AG04449 (cell line): ENCODE measurements around the gene MDFI.
"Not testable (repeated sequence)": the region's sequence is repeated elsewhere in the genome, so short reads cannot be mapped to it uniquely, and the experiment has no call there.

Experiments used
- CTCF ChIA-PET: fragments of 350-600 bp; formaldehyde crosslinking; extraction: SDS; loops from one replicate; lab custom pipeline; 2021; ENCODE audit warnings: antibody characterized with exemption; lab: Yijun Ruan, JAX
- POLR2A ChIA-PET: fragments of 400-600, 350-600 bp; formaldehyde crosslinking; extraction: SDS; loops from one replicate; lab custom pipeline; 2020; ENCODE audit warnings: antibody characterized with exemption, inconsistent platforms; lab: Yijun Ruan, JAX
- DNase-seq: peaks from one replicate; pipeline ENCODE4 v3.0.0-alpha.2; 2010; ENCODE audit warnings: low read depth, low spot score
- H3K4me3 ChIP-seq: 2 replicates; pipeline ENCODE4 v1.5.1; 2011; ENCODE audit warnings: low read depth, mild to moderate bottlenecking, control low read depth, low read length
- CTCF ChIP-seq: IDR thresholded peaks from one replicate; pipeline ENCODE4 v1.5.1; 2011; ENCODE audit warnings: mild to moderate bottlenecking, moderate library complexity, low read length, control low read depth, inconsistent platforms; ENCODE audit not compliant: insufficient read depth; ENCODE audit errors: missing control alignments

The MDFI gene

GRCh38 chr6:41607036-41607435, 31.2 kb upstream of the MDFI start:
- H3K4me3 ChIP-seq, result no peak overlapping the region
- DNase-seq, result no peak
- CTCF ChIA-PET, result interaction anchor here (0.8 to 21.2 kb wide), 7 partner anchors 58 to 235 kb away, joined by 3 to 481 read pairs (median 19); partner anchors contain the start of gene TOMM6
- no peak for TF ChIP-seq CTCF
- POLR2A ChIA-PET, result no interaction called here

GRCh38 chr6:41607736-41608135, 30.5 kb upstream of the MDFI start:
- DNase-seq, result no peak
- no peak overlapping the region for H3K4me3 ChIP-seq
- ChIA-PET CTCF (interaction anchor here (7.9 to 21.2 kb wide), 3 partner anchors 72 to 236 kb away, joined by 67 to 481 read pairs (median 123); partner anchors contain the start of gene TOMM6), POLR2A (no interaction called here)
- no peak for TF ChIP-seq CTCF

- POLR2A ChIA-PET, result no interaction called here
- no peak overlapping the region for H3K4me3 ChIP-seq
- no peak for TF ChIP-seq CTCF
- CTCF ChIA-PET, result interaction anchor here (1.5 to 21.2 kb wide), 5 partner anchors 31 to 241 kb away, joined by 6 to 481 read pairs (median 9); no protein-coding TSS in a partner anchor
- no peak for DNase-seq
Observed at GRCh38 chr6:41608443-41609151, 29.7 kb upstream of the MDFI start.

GRCh38 chr6:41614715-41615114, 23.6 kb upstream of the MDFI start:
- ChIA-PET POLR2A (no interaction called here), CTCF (interaction anchor here (0.6 to 3.1 kb wide), 5 partner anchors 11 to 244 kb away, joined by 3 to 18 read pairs (median 6); no protein-coding TSS in a partner anchor)
- DNase-seq, result no peak
- no peak for TF ChIP-seq CTCF
- H3K4me3 ChIP-seq, result no peak overlapping the region

- no peak for TF ChIP-seq CTCF
- POLR2A ChIA-PET, result no interaction called here
- no peak for DNase-seq
- CTCF ChIA-PET, result interaction anchor here (0.6 to 3.1 kb wide), 5 partner anchors 10 to 245 kb away, joined by 3 to 18 read pairs (median 6); no protein-coding TSS in a partner anchor
- no peak overlapping the region for H3K4me3 ChIP-seq
Observed at GRCh38 chr6:41615311-41615710, 23.0 kb upstream of the MDFI start.

- CTCF ChIA-PET, result interaction anchor here (1.2 to 2.4 kb wide), 3 partner anchors 16 to 251 kb away, joined by 5 to 13 read pairs (median 8); no protein-coding TSS in a partner anchor
- POLR2A ChIA-PET, result no interaction called here
- H3K4me3 ChIP-seq, result no peak overlapping the region
- TF ChIP-seq CTCF, result no peak
- DNase-seq, result no peak
Observed at GRCh38 chr6:41618598-41618997, 19.7 kb upstream of the MDFI start.

- POLR2A ChIA-PET, result not testable (repeated sequence)
- CTCF ChIA-PET, result interaction anchor here (1.2 to 2.4 kb wide), 3 partner anchors 16 to 251 kb away, joined by 5 to 13 read pairs (median 8); no protein-coding TSS in a partner anchor
Observed at GRCh38 chr6:41619193-41619592, 19.1 kb upstream of the MDFI start.

More at GRCh38 chr6:41619193-41619592, 19.1 kb upstream of the MDFI start:
- not testable (repeated sequence) for H3K4me3 ChIP-seq, DNase-seq
